Liver (tissue), 9 donors: ENCODE measurements around the gene RTN3. TPM values are rescaled to one million over a fixed set of nuclear protein-coding genes. Genes with fewer than 3 reads are reported as not detected.

Experiments
- DNase-seq: peaks from one replicate; pipeline ENCODE4 v3.0.0-alpha.2; 2017; ENCODE audit warnings: low spot score
- H3K27ac ChIP-seq, 2 donors: one replicate each; pipeline ENCODE4 v1.7.0; 2013; ENCODE audit warnings: inconsistent platforms in 2 of 2, low read length in 2 of 2, control low read depth in 1 of 2, low read depth in 1 of 2, mild to moderate bottlenecking in 1 of 2
- H3K27me3 ChIP-seq, 4 donors: one replicate each; pipeline versions ENCODE4 v1.6.1 to v1.7.0; 2013; ENCODE audit warnings: low read length in 3 of 4, inconsistent platforms in 1 of 4, mild to moderate bottlenecking in 1 of 4, moderate library complexity in 1 of 4; ENCODE audit not compliant: control insufficient read depth in 4 of 4, insufficient read depth in 4 of 4
- H3K36me3 ChIP-seq, 4 donors: one replicate each; pipeline versions ENCODE4 v1.6.1 to v1.7.0; 2013; ENCODE audit warnings: low read length in 3 of 4, mild to moderate bottlenecking in 3 of 4, low read depth in 1 of 4, moderate library complexity in 1 of 4; ENCODE audit not compliant: control insufficient read depth in 4 of 4, insufficient read depth in 3 of 4
- H3K4me1 ChIP-seq, 4 donors: one replicate each; pipeline versions ENCODE4 v1.6.1 to v1.7.0; 2013; ENCODE audit warnings: low read length in 3 of 4, mild to moderate bottlenecking in 3 of 4, moderate library complexity in 1 of 4; ENCODE audit not compliant: control insufficient read depth in 4 of 4, insufficient read depth in 4 of 4
- H3K4me3 ChIP-seq, 3 donors: one replicate each; pipeline versions ENCODE4 v1.6.1 to v1.7.0; 2013; ENCODE audit warnings: low read length in 3 of 3, control low read depth in 1 of 3, low read depth in 1 of 3, mild to moderate bottlenecking in 1 of 3
- H3K9ac ChIP-seq, 2 donors: one replicate each; pipeline ENCODE4 v1.7.0; 2013; ENCODE audit warnings: low read length in 2 of 2, mild to moderate bottlenecking in 2 of 2, moderate library complexity in 2 of 2, control low read depth in 1 of 2, low read depth in 1 of 2
- H3K9me3 ChIP-seq, 4 donors: one replicate each; pipeline versions ENCODE4 v1.6.1 to v1.7.0; 2013; ENCODE audit warnings: low read length in 3 of 4; ENCODE audit not compliant: control insufficient read depth in 4 of 4
- CTCF ChIP-seq: fragments of 150-350 bp; IDR thresholded peaks from 2 replicates; pipeline ENCODE4 v1.5.1; 2017; ENCODE audit warnings: improper control_type of control experiment, low read depth, low read length; ENCODE audit not compliant: missing input control
- EGR1 ChIP-seq, 2 donors: IDR thresholded peaks; 2 replicates each; pipeline ENCODE4 v1.6.1; 2016 to 2018; ENCODE audit warnings: antibody characterized with exemption in 2 of 2, low read depth in 2 of 2
- GABPA ChIP-seq, 2 donors: IDR thresholded peaks in 1 of 2; conservative IDR thresholded peaks in 1 of 2; 2 replicates each; pipeline ENCODE4 v1.6.1; 2016; ENCODE audit warnings: antibody characterized with exemption in 2 of 2, mild to moderate bottlenecking in 1 of 2, moderate library complexity in 1 of 2
- HNF4A ChIP-seq, 2 donors: conservative IDR thresholded peaks; 2 replicates each; pipeline ENCODE4 v1.6.1; 2016; ENCODE audit warnings: antibody characterized with exemption in 2 of 2, mild to moderate bottlenecking in 2 of 2
- HNF4G ChIP-seq: IDR thresholded peaks from 2 replicates; pipeline ENCODE4 v1.6.1; 2016; ENCODE audit warnings: antibody characterized with exemption
- JUND ChIP-seq, 2 donors: IDR thresholded peaks; 2 replicates each; pipeline ENCODE4 v1.6.1; 2016; ENCODE audit warnings: antibody characterized with exemption in 2 of 2
- MAX ChIP-seq: IDR thresholded peaks from 2 replicates; pipeline ENCODE4 v1.6.1; 2016; ENCODE audit warnings: antibody characterized with exemption
- NR2F2 ChIP-seq: IDR thresholded peaks from 2 replicates; pipeline ENCODE4 v1.6.1; 2016; ENCODE audit warnings: antibody characterized with exemption
- RAD21 ChIP-seq, 2 donors: IDR thresholded peaks; 2 replicates each; pipeline ENCODE4 v1.6.1; 2016; ENCODE audit warnings: antibody characterized with exemption in 2 of 2, mild to moderate bottlenecking in 2 of 2
- RXRA ChIP-seq, 2 donors: IDR thresholded peaks; 2 replicates each; pipeline ENCODE4 v1.6.1; 2017 to 2018; ENCODE audit warnings: antibody characterized with exemption in 2 of 2, mild to moderate bottlenecking in 1 of 2
- SP1 ChIP-seq: IDR thresholded peaks from 2 replicates; pipeline ENCODE4 v1.6.1; 2018; ENCODE audit warnings: antibody characterized with exemption, mild to moderate bottlenecking
- YY1 ChIP-seq: IDR thresholded peaks from 2 replicates; pipeline ENCODE4 v1.6.1; 2016; ENCODE audit warnings: antibody characterized with exemption, mild to moderate bottlenecking
- WGBS: extraction: QIAGEN DNeasy Blood & Tissue Kit; methylation state at CpG from one replicate; pipeline ENCODE4 v1.1.7; 2013; 5-methylcytosine and 5-hydroxymethylcytosine counted together
- polyA plus RNA-seq, 2 donors: library from polyadenylated mRNA; stranded (reverse) in 1 of 2; unstranded in 1 of 2; fragments of 200-250 nt in 1 of 2; fragments of >200 nt in 1 of 2; fragmentation: Nextera tagmentation in 1 of 2; extraction: Ambion mirVana in 1 of 2; gene quantifications; one replicate each; pipeline versions ENCODE4 v1.2.1 to v1.2.3, GENCODE V29; 2013 to 2015
- total RNA-seq, 2 donors: library from RNA; depleted of rRNA; stranded (reverse); fragments of >200 nt; gene quantifications; one replicate each; pipeline ENCODE4 v1.2.3, GENCODE V29; 2014
- TF ChIP-seq, protein P1 (sequence below): IDR thresholded peaks from 2 replicates; pipeline ENCODE4 v1.6.1; 2016; ENCODE audit warnings: antibody characterized with exemption
- TF ChIP-seq, protein P2 (sequence below): IDR thresholded peaks from 2 replicates; pipeline ENCODE4 v1.6.1; 2016; ENCODE audit warnings: antibody characterized with exemption
- donor health status: healthy.
- donor health status: healthy.
- donor health status: healthy.
- donor health status: healthy.
- donor health status: healthy.

RTN3 gene
- total and polyA plus RNA-seq, 4 donors: 29.7 to 49.3 (median 31.4) TPM

DNA sequence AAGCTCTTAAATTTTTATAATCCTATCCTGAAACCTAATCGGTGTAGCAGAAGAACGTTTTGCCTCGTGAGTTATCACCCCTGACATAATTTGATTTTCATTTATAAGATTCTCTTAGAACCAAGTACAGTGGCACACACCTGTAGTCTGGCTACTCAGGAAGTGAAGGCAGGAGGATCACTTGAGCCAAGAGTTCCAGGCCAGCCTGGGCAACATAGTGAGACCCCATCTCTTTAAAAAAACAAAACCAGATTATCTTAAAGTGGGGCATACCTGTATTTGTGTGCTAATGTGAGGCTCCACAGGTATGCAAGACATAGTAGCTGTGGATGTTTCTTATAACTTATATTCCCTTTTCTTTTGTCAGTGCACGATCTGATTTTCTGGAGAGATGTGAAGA, 68.3 kb downstream of the RTN3 start:
- WGBS: 93% methylated on average over 4 of the region's 4 CpGs
- no peak overlapping the region for H3K4me3 ChIP-seq
- H3K36me3 ChIP-seq: peaks cover 4 to 12% (median 10%) of the 10 kb centered on the region in 4 donors

GRCh38 chr11:63756919-63757761, 75.8 kb downstream of the RTN3 start:
- H3K27me3 ChIP-seq: no peaks in the 10 kb centered on the region
- peaks cover 0 to 8% (median 6%) of the 10 kb centered on the region in 4 donors for H3K36me3 ChIP-seq
- DNase-seq: no peak
- H3K9ac ChIP-seq: no peak overlapping the region
- no peak overlapping the region for H3K4me3 ChIP-seq
- peak; percentile 73 to 95 for TF ChIP-seq HNF4A (conservative IDR thresholded peaks at IDR 0.05)
- peak; percentile 49 for TF ChIP-seq HNF4G
- TF ChIP-seq, protein P1, sequence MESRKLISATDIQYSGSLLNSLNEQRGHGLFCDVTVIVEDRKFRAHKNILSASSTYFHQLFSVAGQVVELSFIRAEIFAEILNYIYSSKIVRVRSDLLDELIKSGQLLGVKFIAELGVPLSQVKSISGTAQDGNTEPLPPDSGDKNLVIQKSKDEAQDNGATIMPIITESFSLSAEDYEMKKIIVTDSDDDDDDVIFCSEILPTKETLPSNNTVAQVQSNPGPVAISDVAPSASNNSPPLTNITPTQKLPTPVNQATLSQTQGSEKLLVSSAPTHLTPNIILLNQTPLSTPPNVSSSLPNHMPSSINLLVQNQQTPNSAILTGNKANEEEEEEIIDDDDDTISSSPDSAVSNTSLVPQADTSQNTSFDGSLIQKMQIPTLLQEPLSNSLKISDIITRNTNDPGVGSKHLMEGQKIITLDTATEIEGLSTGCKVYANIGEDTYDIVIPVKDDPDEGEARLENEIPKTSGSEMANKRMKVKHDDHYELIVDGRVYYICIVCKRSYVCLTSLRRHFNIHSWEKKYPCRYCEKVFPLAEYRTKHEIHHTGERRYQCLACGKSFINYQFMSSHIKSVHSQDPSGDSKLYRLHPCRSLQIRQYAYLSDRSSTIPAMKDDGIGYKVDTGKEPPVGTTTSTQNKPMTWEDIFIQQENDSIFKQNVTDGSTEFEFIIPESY: no peak
- peak; percentile 26 for TF ChIP-seq SP1
- peak; percentile 66 for TF ChIP-seq NR2F2
- 65% methylated on average over 5 of the region's 5 CpGs for WGBS
- no peak overlapping the region for H3K27ac ChIP-seq
- peaks cover 0 to 26% (median 12%) of the 10 kb centered on the region in 4 donors for H3K4me1 ChIP-seq
- H3K9me3 ChIP-seq: no peaks in the 10 kb centered on the region

More for the DNA sequence above, 68.3 kb downstream of the RTN3 start:
- H3K9me3 ChIP-seq: no peaks in the 10 kb centered on the region
- H3K4me1 ChIP-seq: peaks cover 0 to 4% (median 0%) of the 10 kb centered on the region in 4 donors
- TF ChIP-seq RXRA (IDR thresholded peaks at IDR 0.05) (no peak), EGR1 (IDR thresholded peaks at IDR 0.05; ENCODE audit: low read depth in 2 of 2) (no peak), CTCF (no peak), GABPA (IDR thresholded peaks at IDR 0.05 in 1 of 2, conservative IDR thresholded peaks at IDR 0.05 in 1 of 2) (no peak)
- no peak for DNase-seq
- H3K27me3 ChIP-seq: no peaks in the 10 kb centered on the region
- no peak overlapping the region for H3K27ac ChIP-seq
- H3K9ac ChIP-seq: no peak overlapping the region

DNA sequence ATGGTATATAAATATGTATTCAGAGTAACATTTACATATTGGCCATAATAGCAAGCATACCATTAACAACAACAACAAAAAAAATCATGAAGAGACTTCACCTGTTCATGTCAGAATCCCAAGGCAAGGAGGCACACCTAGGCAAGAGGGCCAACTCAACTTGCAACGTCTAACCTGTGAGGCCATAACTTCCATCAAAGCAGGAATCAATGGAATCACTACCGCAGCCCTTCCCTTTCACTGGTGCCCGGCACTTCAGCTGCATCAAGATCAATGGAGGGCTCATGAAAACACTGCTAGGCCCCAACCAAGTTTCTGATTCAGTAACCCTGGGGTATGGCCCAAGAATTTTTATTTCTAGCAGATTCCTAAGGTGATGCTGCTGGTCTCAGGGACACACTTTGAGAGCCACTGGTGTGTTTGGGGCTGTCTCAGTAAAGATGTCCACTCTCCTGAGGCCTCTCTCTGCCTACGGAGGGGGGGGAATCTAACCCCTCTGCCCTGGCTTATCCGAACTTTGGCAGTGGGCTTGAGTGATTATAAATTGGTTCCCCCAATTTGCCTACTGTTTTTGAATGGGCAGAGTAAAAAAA, 79.3 kb downstream of the RTN3 start:
- WGBS: 86% methylated on average over 5 of the region's 5 CpGs
- TF ChIP-seq NR2F2 (no peak), EGR1 (IDR thresholded peaks at IDR 0.05; ENCODE audit: low read depth in 2 of 2) (no peak), JUND (IDR thresholded peaks at IDR 0.05) (no peak), HNF4A (conservative IDR thresholded peaks at IDR 0.05) (no peak), RAD21 (IDR thresholded peaks at IDR 0.05) (no peak), MAX (no peak), CTCF (no peak), YY1 (no peak), SP1 (no peak), RXRA (IDR thresholded peaks at IDR 0.05) (no peak)
- TF ChIP-seq, protein P2, sequence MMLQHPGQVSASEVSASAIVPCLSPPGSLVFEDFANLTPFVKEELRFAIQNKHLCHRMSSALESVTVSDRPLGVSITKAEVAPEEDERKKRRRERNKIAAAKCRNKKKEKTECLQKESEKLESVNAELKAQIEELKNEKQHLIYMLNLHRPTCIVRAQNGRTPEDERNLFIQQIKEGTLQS: no peak
- TF ChIP-seq, protein P1: no peak

More for the DNA sequence above, 79.3 kb downstream of the RTN3 start:
- H3K27ac ChIP-seq: no peak overlapping the region
- no peak overlapping the region for H3K9ac ChIP-seq
- H3K27me3 ChIP-seq: no peaks in the 10 kb centered on the region
- H3K4me3 ChIP-seq: no peak overlapping the region
- no peaks in the 10 kb centered on the region for H3K9me3 ChIP-seq
- no peak for DNase-seq
- H3K36me3 ChIP-seq: peaks cover 0 to 5% (median 2%) of the 10 kb centered on the region in 4 donors
- H3K4me1 ChIP-seq: peaks cover 1 to 49% (median 21%) of the 10 kb centered on the region in 4 donors
